Endothelial cell of umbilical vein (primary cell): Measurements from ENCODE around the gene CTAGE15.
"Not testable (repeated sequence)": the region's sequence is repeated elsewhere in the genome, so short reads cannot be mapped to it uniquely, and the experiment has no call there.

Experiments
- EZH2 ChIP-seq: IDR thresholded peaks from 2 replicates; pipeline ENCODE4 v1.6.1; 2012; ENCODE audit warnings: borderline replicate concordance, low read depth, mild to moderate bottlenecking, moderate library complexity, low read length, inconsistent platforms; ENCODE audit not compliant: severe bottlenecking
- POLR2A ChIP-seq: IDR thresholded peaks from 2 replicates; pipeline ENCODE4 v1.6.1; 2012; ENCODE audit warnings: low read depth, mild to moderate bottlenecking, control low read depth, low read length
- POLR2AphosphoS5 ChIP-seq: IDR thresholded peaks from 2 replicates; pipeline ENCODE4 v1.6.1; 2012; ENCODE audit warnings: low read depth, mild to moderate bottlenecking, control low read depth, low read length, moderate library complexity; ENCODE audit not compliant: insufficient read depth
- TF ChIP-seq, protein P1 (sequence below), 2 donors: IDR thresholded peaks; 1 replicate in 1 of 2; 2 replicates in 1 of 2; pipeline ENCODE4 v1.5.1; 2011; ENCODE audit warnings: low read length in 2 of 2, mild to moderate bottlenecking in 2 of 2, moderate library complexity in 2 of 2, control low read depth in 1 of 2, inconsistent platforms in 1 of 2, low read depth in 1 of 2; ENCODE audit not compliant: insufficient read depth in 1 of 2; ENCODE audit errors: extremely low read depth in 1 of 2
- TF ChIP-seq, protein P2 (sequence below): IDR thresholded peaks from 2 replicates; pipeline ENCODE4 v1.6.1; 2011; ENCODE audit not compliant: insufficient read depth, insufficient read length

DNA sequence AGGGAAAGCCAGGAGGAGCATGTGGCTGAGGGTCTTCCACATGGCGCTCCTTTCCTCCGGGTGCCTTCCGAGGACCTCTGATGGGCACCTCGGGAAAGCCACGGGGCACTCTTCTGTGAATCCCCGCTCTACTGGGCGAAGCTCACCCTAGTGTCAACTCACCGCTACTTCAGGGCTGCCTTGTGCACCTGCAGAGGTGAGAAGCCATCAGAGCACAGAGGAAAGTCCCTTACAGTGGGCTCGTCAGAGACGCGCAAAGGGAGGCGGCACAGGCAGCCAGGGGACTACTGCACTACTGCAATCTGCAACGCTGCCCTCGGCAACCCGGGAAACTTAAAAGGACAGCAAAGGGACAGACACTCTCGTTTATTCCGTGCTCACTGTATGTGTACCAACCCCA, 50.5 kb downstream of the CTAGE15 start:
- not testable (repeated sequence) for TF ChIP-seq POLR2A, POLR2AphosphoS5, EZH2
- TF ChIP-seq, protein P1, sequence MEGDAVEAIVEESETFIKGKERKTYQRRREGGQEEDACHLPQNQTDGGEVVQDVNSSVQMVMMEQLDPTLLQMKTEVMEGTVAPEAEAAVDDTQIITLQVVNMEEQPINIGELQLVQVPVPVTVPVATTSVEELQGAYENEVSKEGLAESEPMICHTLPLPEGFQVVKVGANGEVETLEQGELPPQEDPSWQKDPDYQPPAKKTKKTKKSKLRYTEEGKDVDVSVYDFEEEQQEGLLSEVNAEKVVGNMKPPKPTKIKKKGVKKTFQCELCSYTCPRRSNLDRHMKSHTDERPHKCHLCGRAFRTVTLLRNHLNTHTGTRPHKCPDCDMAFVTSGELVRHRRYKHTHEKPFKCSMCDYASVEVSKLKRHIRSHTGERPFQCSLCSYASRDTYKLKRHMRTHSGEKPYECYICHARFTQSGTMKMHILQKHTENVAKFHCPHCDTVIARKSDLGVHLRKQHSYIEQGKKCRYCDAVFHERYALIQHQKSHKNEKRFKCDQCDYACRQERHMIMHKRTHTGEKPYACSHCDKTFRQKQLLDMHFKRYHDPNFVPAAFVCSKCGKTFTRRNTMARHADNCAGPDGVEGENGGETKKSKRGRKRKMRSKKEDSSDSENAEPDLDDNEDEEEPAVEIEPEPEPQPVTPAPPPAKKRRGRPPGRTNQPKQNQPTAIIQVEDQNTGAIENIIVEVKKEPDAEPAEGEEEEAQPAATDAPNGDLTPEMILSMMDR (IDR thresholded peaks at IDR 0.05; ENCODE audit: extremely low read depth in 1 of 2, insufficient read depth in 1 of 2, low read depth in 1 of 2, low read length in 2 of 2) = not testable (repeated sequence)
- TF ChIP-seq, protein P2, sequence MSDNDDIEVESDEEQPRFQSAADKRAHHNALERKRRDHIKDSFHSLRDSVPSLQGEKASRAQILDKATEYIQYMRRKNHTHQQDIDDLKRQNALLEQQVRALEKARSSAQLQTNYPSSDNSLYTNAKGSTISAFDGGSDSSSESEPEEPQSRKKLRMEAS = not testable (repeated sequence)
